Measurements from ENCODE around the gene PRXL2A. TPM values are rescaled to one million over a fixed set of nuclear protein-coding genes. Genes with fewer than 3 reads are reported as not detected.
A peak's percentile ranks its signal among the peaks of the same experiment; 100 is the strongest.

Gene PRXL2A
- total RNA-seq, 1 donor from 2014 or later, result 132 TPM

- Mint-ChIP-seq H3K27ac (no peak overlapping the region), H3K27me3 (no peaks in the 10 kb centered on the region), H3K36me3 (ENCODE audit: insufficient read depth) (peaks cover 17% of the 10 kb centered on the region), H3K4me3 (ENCODE audit: low read depth) (no peak overlapping the region), H3K9me3 (ENCODE audit: low read depth) (no peaks in the 10 kb centered on the region), H3K4me1 (ENCODE audit: low read depth) (peaks cover 31% of the 10 kb centered on the region)
- no peak for DNase-seq (ENCODE audit: low spot score, unreplicated experiment)
- no peak for TF ChIP-seq CTCF (IDR thresholded peaks at IDR 0.05; ENCODE audit: unreplicated experiment)
These were observed 77.0 kb downstream of the PRXL2A start for GRCh38 chr10:80485076-80485945.

- H3K4me3 Mint-ChIP-seq (ENCODE audit: low read depth), result no peak overlapping the region
- TF ChIP-seq CTCF (IDR thresholded peaks at IDR 0.05; ENCODE audit: unreplicated experiment), result no peak
- peak overlapping the region; percentile 88 for H3K27ac Mint-ChIP-seq
- no peak for DNase-seq (ENCODE audit: low spot score, unreplicated experiment)
- no peaks in the 10 kb centered on the region for H3K27me3 Mint-ChIP-seq
- H3K36me3 Mint-ChIP-seq (ENCODE audit: insufficient read depth), result peaks cover 20% of the 10 kb centered on the region
- no peaks in the 10 kb centered on the region for H3K9me3 Mint-ChIP-seq (ENCODE audit: low read depth)
- peaks cover 31% of the 10 kb centered on the region for H3K4me1 Mint-ChIP-seq (ENCODE audit: low read depth)
These were observed 77.8 kb downstream of the PRXL2A start for GRCh38 chr10:80485946-80486764.

Other genes starting within 250 kb of the PRXL2A start
- gene ANXA11, start 203.0 kb upstream of the PRXL2A start, total RNA-seq, result 120 and 126 TPM in 2 replicates
- gene MAT1A, start 118.9 kb upstream of the PRXL2A start, total RNA-seq, result 0.13 and 0.34 TPM in 2 replicates
- gene DYDC1, start 51.8 kb upstream of the PRXL2A start, total RNA-seq, result not detected in 2 replicates
- 1.4 and 1.8 TPM in 2 replicates for gene DYDC2, start 51.8 kb upstream of the PRXL2A start, total RNA-seq
- gene TSPAN14, start 45.8 kb downstream of the PRXL2A start, total RNA-seq, result 126 TPM in 2 replicates
- 0.11 and 0.12 TPM in 2 replicates for gene SH2D4B, start 129.4 kb downstream of the PRXL2A start, total RNA-seq

Data from progenitor cell of endocrine pancreas (in vitro differentiated cells).